K562 (cell line): Measurements from ENCODE around the gene KCNG4.

ENCODE experiments used
- ERF ChIP-seq: fragments of 450-650 bp; formaldehyde crosslinking; IDR thresholded peaks from 2 replicates; pipeline ENCODE4 v1.4.0; 2020; ENCODE audit warnings: mild to moderate bottlenecking, mixed read lengths
- NEUROD1 ChIP-seq: fragments of 150-350 bp; IDR thresholded peaks from 2 replicates; pipeline ENCODE4 v1.6.1; 2014; ENCODE audit warnings: borderline replicate concordance, low read length, low read depth; ENCODE audit not compliant: partially characterized antibody
- RBM15 ChIP-seq: fragments of 200-400 bp; formaldehyde crosslinking; IDR thresholded peaks from 2 replicates; pipeline ENCODE4 v1.6.1; 2018; ENCODE audit warnings: mild to moderate bottlenecking, low read length, moderate library complexity; ENCODE audit not compliant: insufficient read depth
- TF ChIP-seq, protein P1 (sequence below): sonication (generic); formaldehyde crosslinking; IDR thresholded peaks from 2 replicates; pipeline ENCODE4 v1.8.1; 2023; ENCODE audit warnings: mild to moderate bottlenecking, missing genetic modification reagents
- TF ChIP-seq, protein P2 (sequence below): sonication (generic); formaldehyde crosslinking; IDR thresholded peaks from 2 replicates; pipeline ENCODE4 v1.8.1; 2023; ENCODE audit warnings: mild to moderate bottlenecking, missing genetic modification reagents

DNA sequence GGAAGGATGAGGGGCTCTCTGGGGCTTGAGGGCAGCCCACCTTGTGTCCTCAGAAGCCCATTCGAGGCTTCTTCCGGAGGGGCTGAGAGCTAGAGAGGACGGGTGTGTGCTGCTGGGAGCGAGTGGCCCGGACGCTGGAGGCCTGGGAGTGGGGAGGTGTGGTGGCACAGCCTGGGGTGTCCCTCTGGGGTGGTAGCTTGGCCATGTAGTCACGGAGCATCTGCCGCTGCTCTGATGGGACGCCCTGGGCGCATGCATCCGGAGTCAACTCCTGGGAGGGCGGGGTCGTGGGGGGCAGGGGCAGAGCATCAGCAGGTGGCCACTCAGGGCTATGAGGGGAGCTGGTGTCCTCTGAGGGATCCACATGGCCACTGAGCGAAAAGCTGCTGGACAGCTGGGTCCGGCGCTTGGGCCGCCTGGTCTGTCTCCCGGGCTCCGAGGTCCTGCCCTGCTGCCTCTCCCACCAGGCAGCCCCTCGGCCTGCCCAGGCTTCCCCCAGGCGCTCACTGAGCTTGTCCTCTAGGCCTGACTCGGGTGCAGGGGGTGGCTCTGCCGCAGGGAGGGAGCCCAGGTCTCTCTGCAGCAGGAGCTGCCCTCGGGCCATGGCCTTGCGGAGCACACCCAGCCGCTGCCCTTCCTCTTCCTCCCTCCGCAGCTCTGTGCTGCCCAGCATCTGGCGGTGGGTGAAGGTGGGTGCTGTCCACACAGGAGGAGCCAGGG, 60.8 kb downstream of the KCNG4 start:
- TF ChIP-seq, protein P1, sequence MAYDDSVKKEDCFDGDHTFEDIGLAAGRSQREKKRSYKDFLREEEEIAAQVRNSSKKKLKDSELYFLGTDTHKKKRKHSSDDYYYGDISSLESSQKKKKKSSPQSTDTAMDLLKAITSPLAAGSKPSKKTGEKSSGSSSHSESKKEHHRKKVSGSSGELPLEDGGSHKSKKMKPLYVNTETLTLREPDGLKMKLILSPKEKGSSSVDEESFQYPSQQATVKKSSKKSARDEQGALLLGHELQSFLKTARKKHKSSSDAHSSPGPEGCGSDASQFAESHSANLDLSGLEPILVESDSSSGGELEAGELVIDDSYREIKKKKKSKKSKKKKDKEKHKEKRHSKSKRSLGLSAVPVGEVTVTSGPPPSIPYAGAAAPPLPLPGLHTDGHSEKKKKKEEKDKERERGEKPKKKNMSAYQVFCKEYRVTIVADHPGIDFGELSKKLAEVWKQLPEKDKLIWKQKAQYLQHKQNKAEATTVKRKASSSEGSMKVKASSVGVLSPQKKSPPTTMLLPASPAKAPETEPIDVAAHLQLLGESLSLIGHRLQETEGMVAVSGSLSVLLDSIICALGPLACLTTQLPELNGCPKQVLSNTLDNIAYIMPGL (CRISPR knock-in tag), result no peak
- TF ChIP-seq RBM15, result no peak
- TF ChIP-seq, protein P2, sequence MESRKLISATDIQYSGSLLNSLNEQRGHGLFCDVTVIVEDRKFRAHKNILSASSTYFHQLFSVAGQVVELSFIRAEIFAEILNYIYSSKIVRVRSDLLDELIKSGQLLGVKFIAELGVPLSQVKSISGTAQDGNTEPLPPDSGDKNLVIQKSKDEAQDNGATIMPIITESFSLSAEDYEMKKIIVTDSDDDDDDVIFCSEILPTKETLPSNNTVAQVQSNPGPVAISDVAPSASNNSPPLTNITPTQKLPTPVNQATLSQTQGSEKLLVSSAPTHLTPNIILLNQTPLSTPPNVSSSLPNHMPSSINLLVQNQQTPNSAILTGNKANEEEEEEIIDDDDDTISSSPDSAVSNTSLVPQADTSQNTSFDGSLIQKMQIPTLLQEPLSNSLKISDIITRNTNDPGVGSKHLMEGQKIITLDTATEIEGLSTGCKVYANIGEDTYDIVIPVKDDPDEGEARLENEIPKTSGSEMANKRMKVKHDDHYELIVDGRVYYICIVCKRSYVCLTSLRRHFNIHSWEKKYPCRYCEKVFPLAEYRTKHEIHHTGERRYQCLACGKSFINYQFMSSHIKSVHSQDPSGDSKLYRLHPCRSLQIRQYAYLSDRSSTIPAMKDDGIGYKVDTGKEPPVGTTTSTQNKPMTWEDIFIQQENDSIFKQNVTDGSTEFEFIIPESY (CRISPR knock-in tag), result no peak
- no peak for TF ChIP-seq ERF (CRISPR knock-in tag)
- no peak for TF ChIP-seq NEUROD1
